ENCODE results near the gene ZNF747. TPM values are rescaled to one million over a fixed set of nuclear protein-coding genes. Genes with fewer than 3 reads are reported as not detected.
"Not testable (repeated sequence)": the region's sequence is repeated elsewhere in the genome, so short reads cannot be mapped to it uniquely, and the experiment has no call there.

ZNF747 gene
- total and polyA plus RNA-seq, 7 donors, result 6.0 to 15.5 (median 11.4) TPM

GRCh38 chr16:30525844-30526136, 8.9 kb downstream of the ZNF747 start:
- intact Hi-C loops (cut with DNase I), result loop anchor here (2.0 to 5.0 kb wide), 2 partner anchors 78 to 131 kb away; partner anchors contain the start of gene SEPHS2
- peak overlapping the region; percentile 61 to 88 (median 77) for H3K4me3 ChIP-seq
- WGBS, 2 donors, result 47 to 53% methylated on average over 4 of the region's 4 CpGs
- no peak for TF ChIP-seq CTCF (IDR thresholded peaks at IDR 0.05)
- no peak for TF ChIP-seq EP300 (IDR thresholded peaks at IDR 0.05)
- TF ChIP-seq POLR2A (IDR thresholded peaks at IDR 0.05), result no peak
- no peak for TF ChIP-seq POLR2AphosphoS5 (IDR thresholded peaks at IDR 0.05)
- H3K27me3 ChIP-seq, result no peaks in the 10 kb centered on the region
- peak overlapping the region; percentile 94 to 100 (median 100) for H3K27ac ChIP-seq
- no peak for DNase-seq
- H3K36me3 ChIP-seq, result peaks cover 0 to 17% (median 0%) of the 10 kb centered on the region in 4 donors
- H3K4me1 ChIP-seq, result peaks cover 0 to 26% (median 14%) of the 10 kb centered on the region in 4 donors
- H3K9me3 ChIP-seq, result no peaks in the 10 kb centered on the region

- no peak for TF ChIP-seq POLR2AphosphoS5 (IDR thresholded peaks at IDR 0.05)
- no peak for TF ChIP-seq EP300 (IDR thresholded peaks at IDR 0.05)
- no peak for TF ChIP-seq POLR2A (IDR thresholded peaks at IDR 0.05)
- no peak for TF ChIP-seq CTCF (IDR thresholded peaks at IDR 0.05)
- intact Hi-C loops (cut with DNase I), result loop anchor here (5.0 kb wide), 1 partner anchor 78 kb away; the partner anchor contains the start of gene SEPHS2
- H3K4me3 ChIP-seq, result no peak overlapping the region
- H3K36me3 ChIP-seq, result peaks cover 0 to 8% (median 0%) of the 10 kb centered on the region in 4 donors
- H3K9me3 ChIP-seq, result no peaks in the 10 kb centered on the region
- no peaks in the 10 kb centered on the region for H3K27me3 ChIP-seq
- 94 to 95% methylated on average over 60 of the region's 60 CpGs for WGBS, 2 donors
- peaks cover 0 to 26% (median 14%) of the 10 kb centered on the region in 4 donors for H3K4me1 ChIP-seq
- DNase-seq, result no peak
- H3K27ac ChIP-seq, result peak overlapping the region in 1 of 4 donors; percentile 100
Observed at GRCh38 chr16:30524575-30525568, 9.8 kb downstream of the ZNF747 start.

GRCh38 chr16:30523768-30524574, 10.7 kb downstream of the ZNF747 start:
- intact Hi-C loops (cut with DNase I), result no loop called here
- Histone ChIP-seq H3K9me3 (no peaks in the 10 kb centered on the region), H3K4me1 (peaks cover 0 to 26% (median 14%) of the 10 kb centered on the region in 4 donors), H3K27ac (no peak overlapping the region), H3K36me3 (peaks cover 0 to 8% (median 0%) of the 10 kb centered on the region in 4 donors), H3K4me3 (no peak overlapping the region), H3K27me3 (no peaks in the 10 kb centered on the region)
- WGBS, 2 donors, result 85 to 89% methylated on average over 26 of the region's 26 CpGs
- DNase-seq, result no peak
- no peak for TF ChIP-seq POLR2A (IDR thresholded peaks at IDR 0.05)
- TF ChIP-seq POLR2AphosphoS5 (IDR thresholded peaks at IDR 0.05), result no peak
- TF ChIP-seq CTCF (IDR thresholded peaks at IDR 0.05), result no peak
- no peak for TF ChIP-seq EP300 (IDR thresholded peaks at IDR 0.05)

GRCh38 chr16:30522702-30523463, 11.8 kb downstream of the ZNF747 start:
- 70 to 86% methylated on average over 12 of the region's 12 CpGs for WGBS, 2 donors
- DNase-seq; intact Hi-C loops (cut with DNase I); H3K27ac ChIP-seq; H3K4me3 ChIP-seq; H3K27me3 ChIP-seq; H3K9me3 ChIP-seq; H3K36me3 ChIP-seq: not testable (repeated sequence)
- TF ChIP-seq POLR2AphosphoS5 (IDR thresholded peaks at IDR 0.05), result peak in 1 of 4 donors; percentile 8
- H3K4me1 ChIP-seq, result peaks cover 0 to 21% (median 10%) of the 10 kb centered on the region in 4 donors
